Stimulated activated CD8-positive, alpha-beta memory T cell treated with anti-CD3 and anti-CD28 coated beads, Interleukin-4, amount 100 ng/mL, for 1 hour (primary cell): ENCODE data around the gene SNAPC1.

ENCODE experiments used
- DNase-seq, 2 donors: peaks; one replicate each; pipeline ENCODE4 v3.0.0-alpha.2; 2020; ENCODE audit warnings: low read depth in 2 of 2, low spot score in 1 of 2

The SNAPC1 gene

DNA sequence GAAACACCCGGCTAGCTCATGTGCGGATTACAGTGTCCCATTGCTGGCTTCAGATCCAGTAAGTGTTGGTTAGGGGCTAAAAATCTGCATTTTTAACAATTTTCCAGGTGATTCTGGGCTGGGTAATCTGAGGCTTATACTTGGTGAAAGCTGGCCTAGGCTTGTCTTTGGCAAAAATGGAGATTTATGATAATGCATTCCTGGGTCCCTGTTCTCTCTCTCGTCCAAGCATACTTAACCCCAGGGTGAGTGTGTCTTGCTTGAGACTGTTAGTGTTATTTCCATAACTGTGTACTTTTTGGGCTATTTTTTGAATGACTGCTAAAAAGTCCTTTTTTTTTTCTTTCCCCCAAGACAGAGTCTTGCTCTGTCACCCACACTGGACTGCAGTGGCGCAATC lies 43.2 kb downstream of the SNAPC1 start:
- DNase-seq = no peak

DNA sequence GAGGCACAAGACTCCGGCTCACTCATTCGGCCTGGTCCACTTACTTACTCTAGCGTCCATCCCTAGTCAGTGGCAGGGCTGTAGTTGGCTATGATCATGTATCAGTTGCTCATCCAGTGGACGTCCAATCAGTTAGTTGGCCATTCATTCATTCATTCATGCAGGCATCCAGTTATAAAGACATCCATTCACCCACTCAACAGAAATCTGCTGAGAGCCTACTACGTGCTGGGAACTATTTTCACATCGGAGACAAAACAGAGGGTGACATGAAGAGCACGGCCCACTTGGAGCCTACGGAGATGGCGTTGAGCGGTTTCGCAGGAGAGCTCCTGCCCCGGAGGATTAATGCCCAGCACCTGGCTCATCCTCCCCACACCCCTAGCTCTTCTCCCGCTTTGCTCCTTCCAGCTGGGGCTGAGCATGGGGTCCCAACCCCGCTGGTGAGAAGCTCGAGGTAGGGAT lies 49.7 kb downstream of the SNAPC1 start:
- no peak for DNase-seq

DNA sequence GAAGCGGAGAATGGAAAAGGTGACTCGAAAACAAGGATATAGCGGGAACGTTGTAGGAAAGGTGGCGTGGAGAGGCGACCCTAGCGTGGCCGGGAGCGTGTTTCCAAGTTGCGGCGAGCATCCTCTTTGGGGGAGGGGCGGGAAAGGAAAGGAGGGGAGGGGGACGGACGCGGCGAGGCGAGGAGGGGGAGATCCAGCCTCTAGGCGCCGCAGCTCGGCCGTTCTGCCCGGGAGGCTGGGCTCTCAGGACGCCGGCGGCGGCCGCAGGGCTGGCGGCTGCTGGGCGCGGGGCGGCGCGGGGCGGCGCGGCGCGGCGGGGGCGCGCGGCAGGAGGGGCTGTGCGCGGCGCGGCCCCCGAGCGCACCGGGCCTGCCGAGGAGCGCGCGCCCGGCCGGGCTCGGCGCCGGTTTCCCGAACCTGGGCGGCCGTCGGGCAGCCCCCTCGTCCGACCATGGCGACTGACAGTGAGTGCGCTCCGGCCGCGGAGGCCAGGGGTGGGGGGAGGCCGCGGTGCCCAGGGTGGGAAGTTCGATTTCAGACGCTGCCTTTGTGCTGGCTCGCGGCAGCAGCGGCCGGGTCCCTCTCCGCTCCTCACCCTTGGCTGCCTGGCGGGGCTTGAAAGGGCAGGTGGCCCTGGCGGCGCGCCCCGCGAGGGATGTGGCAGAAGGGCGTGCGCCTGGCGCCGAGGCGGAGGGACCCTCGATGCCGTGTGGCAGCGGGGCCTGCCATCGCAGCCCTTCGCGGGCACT lies 50.3 kb downstream of the SNAPC1 start, which contains the start of gene SYT16:
TSS of gene SYT16 (plus strand) at position 357 of the 749 bp plus-strand sequence.
- DNase-seq = no peak

DNA sequence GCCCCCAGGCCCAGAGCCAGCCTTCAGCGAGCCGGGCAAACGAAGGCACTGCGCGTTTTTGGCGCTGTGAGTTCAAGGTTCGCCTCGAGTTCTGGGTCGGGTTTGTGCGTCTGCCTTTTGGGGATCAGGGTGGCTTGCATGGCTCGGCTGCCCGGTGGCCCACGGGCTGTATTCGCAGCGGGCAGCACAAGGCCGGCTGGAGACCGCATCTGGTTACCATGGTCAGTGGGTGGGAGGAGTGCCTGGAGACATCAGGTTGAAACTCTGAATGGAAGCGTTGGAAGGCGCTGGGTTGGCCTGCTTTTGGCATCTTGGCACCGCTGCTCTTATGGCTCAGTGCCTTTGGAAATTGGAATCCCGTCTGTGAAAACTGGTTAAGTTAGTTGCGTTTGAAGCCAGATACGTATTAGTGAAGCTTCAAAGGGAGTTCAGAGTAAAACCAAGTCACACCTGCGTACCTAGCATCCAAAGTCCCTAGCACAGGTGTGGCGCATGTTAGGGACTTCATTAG lies 50.9 kb downstream of the SNAPC1 start:
- no peak for DNase-seq

DNA sequence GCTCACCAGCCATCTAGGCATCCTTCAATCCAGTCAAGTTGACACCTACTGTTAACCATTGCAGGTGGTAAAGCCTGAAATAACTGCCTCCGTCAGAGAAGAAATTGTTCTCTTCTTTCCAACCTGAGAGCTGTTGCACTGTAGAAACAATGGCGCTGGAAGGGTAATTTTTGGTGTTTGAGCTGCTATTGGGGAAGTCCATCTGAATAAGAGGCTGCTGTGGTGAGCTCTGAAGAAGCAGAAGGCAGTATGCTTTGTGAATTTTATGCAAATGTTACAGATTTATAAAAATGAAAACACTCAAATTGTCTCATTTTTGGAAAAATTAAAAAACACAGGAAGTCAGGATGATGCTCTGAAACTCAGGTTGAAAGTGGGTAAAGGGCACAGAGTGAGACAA lies 60.2 kb downstream of the SNAPC1 start:
- DNase-seq = no peak

DNA sequence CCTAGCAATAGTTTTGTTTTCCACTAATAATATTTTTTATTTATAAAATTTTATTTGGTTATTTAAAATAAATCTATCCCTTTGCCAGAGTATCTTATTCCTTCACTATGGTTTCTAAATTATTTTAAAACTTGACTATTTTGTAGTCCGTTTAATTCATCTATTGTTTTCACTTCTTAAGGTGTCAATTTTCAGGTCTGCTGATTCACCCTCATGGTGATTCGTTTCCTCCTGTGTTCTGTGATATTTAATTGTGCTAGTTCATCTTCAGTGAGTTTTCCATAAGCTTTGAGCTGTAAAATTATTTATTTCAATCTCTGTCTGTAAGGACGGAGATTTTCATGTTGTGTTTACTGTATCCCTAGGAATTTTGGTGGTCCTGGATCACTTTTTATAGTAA lies 70.6 kb downstream of the SNAPC1 start:
- no peak for DNase-seq

DNA sequence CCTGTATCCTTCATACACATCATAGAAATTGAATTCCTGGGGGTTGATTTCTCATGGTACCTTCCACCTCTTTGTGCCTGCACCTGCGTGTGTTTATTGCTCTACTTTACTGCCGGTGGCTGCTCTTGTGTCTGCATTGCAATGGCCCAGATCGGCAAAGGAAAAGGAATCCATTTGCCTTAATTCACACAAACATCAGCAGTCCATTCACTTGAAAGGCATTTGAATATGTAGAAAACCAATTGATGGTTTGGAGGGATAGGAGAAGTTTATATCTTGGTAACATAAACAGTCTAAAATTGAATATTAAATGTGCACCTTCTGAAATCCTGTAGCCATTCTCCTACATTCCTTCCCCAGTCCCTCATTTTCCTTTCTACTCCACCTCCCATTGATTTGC lies 74.0 kb downstream of the SNAPC1 start:
- no peak for DNase-seq

DNA sequence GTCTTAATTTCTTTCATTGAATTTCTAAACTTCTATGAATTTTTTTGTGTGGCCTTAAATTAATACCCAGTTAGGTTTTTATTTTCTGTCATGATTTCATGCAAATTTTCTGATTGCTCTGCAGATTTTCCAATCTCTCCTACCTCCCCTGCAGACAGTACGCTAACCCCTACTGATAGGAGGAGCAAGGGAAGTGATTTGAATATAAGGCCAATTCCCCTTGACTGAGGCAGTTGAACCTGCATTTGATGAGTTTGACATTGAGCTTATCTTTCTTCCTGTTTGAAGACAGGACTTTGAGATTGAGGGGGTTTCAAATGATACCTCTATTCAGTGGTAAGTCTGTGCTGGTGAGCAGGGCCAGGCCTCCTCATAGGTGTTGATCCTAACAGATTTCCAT lies 74.6 kb downstream of the SNAPC1 start:
- no peak for DNase-seq

DNA sequence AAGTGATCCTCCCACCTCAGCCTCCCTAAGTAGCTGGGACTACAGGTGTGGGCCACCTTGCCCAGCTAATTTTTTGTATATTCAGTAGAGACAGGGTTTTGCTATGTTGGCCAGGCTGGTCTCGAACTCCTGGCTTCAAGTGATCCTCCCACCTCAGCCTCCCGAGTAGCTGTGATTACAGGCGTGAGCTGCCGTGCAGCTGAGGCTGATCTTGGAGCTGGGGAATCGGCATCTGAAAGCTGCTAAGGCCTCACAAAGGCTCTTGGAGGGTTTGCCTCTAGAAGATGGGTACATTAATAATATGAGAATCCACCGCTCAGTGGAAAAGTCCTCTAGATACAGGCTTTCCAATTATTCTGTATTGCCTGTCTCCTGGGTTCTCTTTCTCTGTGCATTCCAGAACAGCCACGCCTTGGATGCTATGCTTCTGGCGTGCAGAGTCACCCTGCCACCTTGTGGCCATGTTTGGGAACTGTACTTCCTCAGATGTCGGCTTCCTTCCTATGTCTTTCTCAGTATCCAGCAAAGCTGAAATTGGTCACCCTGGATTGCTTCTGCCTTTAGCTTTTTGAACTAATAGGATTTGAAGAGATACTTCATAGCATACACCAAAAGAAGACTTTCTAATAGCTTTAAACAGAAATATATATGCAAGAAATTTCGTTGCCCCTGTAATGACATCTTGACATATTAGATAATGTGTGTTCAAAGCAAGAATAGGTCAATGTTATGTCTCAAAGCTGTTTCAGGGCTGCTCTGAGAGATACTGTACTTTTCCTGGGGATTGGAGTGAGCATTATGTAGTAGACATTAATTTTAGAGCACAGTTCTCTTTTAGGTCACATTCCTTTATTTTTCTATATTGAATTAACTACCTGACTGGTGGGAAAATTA lies 75.4 kb downstream of the SNAPC1 start:
- peak; percentile 38 to 47 for DNase-seq

DNA sequence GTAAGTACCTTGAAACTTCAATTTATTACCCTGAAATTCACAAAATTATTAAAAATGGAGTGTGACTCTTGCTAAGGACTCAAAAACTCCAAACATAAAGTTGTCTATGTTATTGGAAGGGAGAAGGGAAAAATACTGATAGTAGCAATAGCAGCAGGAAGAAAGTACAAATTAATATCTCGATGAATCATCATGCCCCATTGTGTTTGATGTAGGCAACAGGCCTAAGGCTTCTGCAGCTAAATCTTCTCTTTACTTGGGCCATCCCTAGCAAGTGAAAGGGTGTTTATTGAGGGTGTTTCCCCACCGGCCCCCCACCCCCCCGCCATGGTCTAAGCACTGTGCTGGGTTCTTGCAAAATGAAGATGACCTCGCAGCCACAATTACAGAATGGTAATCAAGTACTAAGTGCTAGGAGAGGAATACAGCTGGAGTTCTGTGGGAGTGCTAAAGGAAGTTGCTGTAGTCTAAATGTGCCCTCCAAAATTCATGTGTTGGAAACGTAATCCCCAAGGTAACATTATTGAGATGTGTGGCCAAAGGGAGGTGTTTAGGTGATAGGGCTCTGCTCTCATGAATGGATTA lies 76.5 kb downstream of the SNAPC1 start:
- no peak for DNase-seq

DNA sequence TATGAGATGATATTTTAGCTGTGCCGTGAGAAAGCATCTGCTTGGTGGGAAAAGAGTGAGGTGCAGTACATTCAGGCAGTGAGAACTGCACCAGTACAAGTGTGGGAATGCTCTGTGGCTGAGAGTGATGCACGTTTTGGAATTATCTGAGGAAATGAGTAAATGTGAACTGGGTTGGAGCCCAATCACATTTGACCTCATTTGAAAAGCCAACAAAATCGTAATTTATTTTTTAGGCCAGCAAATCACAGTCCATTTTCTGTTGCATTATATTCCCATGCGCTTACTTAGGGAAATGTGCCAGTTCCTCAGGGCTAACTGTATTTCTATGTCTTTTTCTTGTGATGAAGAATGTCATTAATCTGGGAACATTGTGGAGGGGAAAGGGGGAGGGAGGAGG lies 77.3 kb downstream of the SNAPC1 start:
- DNase-seq = no peak

DNA sequence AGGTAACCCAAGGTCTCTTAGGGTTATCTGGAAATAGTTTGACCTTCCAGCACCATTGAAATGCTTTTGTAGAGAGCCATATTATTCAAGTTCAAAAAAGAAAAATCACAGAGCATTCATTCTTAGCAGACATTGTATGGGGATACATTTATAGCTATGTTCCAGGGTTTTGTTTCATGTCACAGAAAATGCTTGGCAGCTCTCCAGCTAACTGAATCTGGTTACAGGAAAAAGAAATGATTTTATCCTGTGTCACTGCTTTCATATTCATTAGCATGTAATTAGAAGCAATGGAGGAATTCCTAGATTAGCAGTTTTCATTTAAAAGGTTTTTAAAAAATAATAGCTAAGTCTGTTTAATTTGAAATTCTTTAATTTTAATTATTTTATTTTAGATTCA lies 78.9 kb downstream of the SNAPC1 start:
- no peak for DNase-seq
